H9 (cell line): ENCODE measurements around the gene C6orf47. TPM values are rescaled to one million over a fixed set of nuclear protein-coding genes. Genes with fewer than 3 reads are reported as not detected.

Source experiments
- DNase-seq: peaks from one replicate; pipeline ENCODE4 v3.0.0-alpha.2; 2017
- H2AFZ ChIP-seq: one replicate; pipeline ENCODE4 v1.6.1; 2013; ENCODE audit warnings: mild to moderate bottlenecking, low read length, control low read depth, moderate library complexity
- H2AK5ac ChIP-seq: 2 replicates; pipeline ENCODE4 v1.6.1; 2013; ENCODE audit warnings: low read length, control low read depth, mixed read lengths; ENCODE audit not compliant: insufficient read length
- H2BK120ac ChIP-seq: one replicate; pipeline ENCODE4 v1.6.1; 2013; ENCODE audit warnings: low read depth, mild to moderate bottlenecking, low read length, control low read depth, inconsistent platforms; ENCODE audit not compliant: poor library complexity, severe bottlenecking
- H2BK12ac ChIP-seq: 2 replicates; pipeline ENCODE4 v1.6.1; 2013; ENCODE audit warnings: low read length, control low read depth, mixed read lengths, low read depth; ENCODE audit not compliant: insufficient read length
- H2BK15ac ChIP-seq: 2 replicates; pipeline ENCODE4 v1.6.1; 2013; ENCODE audit warnings: low read depth, low read length, control low read depth
- H2BK20ac ChIP-seq: one replicate; pipeline ENCODE4 v1.6.1; 2013; ENCODE audit warnings: low read depth, mild to moderate bottlenecking, low read length, control low read depth, inconsistent platforms; ENCODE audit not compliant: poor library complexity, severe bottlenecking
- H2BK5ac ChIP-seq: 2 replicates; pipeline ENCODE4 v1.6.1; 2013; ENCODE audit warnings: low read length, control low read depth, mixed read lengths; ENCODE audit not compliant: insufficient read length
- H3K14ac ChIP-seq: 2 replicates; pipeline ENCODE4 v1.6.1; 2013; ENCODE audit warnings: low read length, control low read depth; ENCODE audit not compliant: insufficient read depth
- H3K18ac ChIP-seq: 2 replicates; pipeline ENCODE4 v1.6.1; 2013; ENCODE audit warnings: low read depth, mild to moderate bottlenecking, mixed read lengths, low read length, control low read depth; ENCODE audit not compliant: insufficient read length
- H3K23ac ChIP-seq: 2 replicates; pipeline ENCODE4 v1.6.1; 2013; ENCODE audit warnings: low read length, control low read depth, mixed read lengths, low read depth; ENCODE audit not compliant: insufficient read length
- H3K23me2 ChIP-seq: 2 replicates; pipeline ENCODE4 v1.6.1; 2013; ENCODE audit warnings: low read depth, mild to moderate bottlenecking, mixed read lengths, low read length, control low read depth; ENCODE audit not compliant: insufficient read length, poor library complexity, severe bottlenecking
- H3K27ac ChIP-seq: 2 replicates; pipeline ENCODE4 v1.5.1; 2013; ENCODE audit warnings: low read length, control low read depth, mixed read lengths, low read depth; ENCODE audit not compliant: insufficient read length
- H3K27me3 ChIP-seq: 2 replicates; pipeline ENCODE4 v1.6.1; 2013; ENCODE audit warnings: low read length, control low read depth, inconsistent platforms; ENCODE audit not compliant: insufficient read depth
- H3K4ac ChIP-seq: 2 replicates; pipeline ENCODE4 v1.6.1; 2013; ENCODE audit warnings: low read depth, mild to moderate bottlenecking, control low read depth, inconsistent platforms, low read length, moderate library complexity
- H3K4me1 ChIP-seq: 2 replicates; pipeline ENCODE4 v1.6.1; 2013; ENCODE audit warnings: low read length, control low read depth, inconsistent platforms; ENCODE audit not compliant: insufficient read depth
- H3K4me2 ChIP-seq: 2 replicates; pipeline ENCODE4 v1.6.1; 2013; ENCODE audit warnings: low read length, control low read depth, mixed read lengths; ENCODE audit not compliant: insufficient read length, insufficient read depth
- H3K56ac ChIP-seq: 2 replicates; pipeline ENCODE4 v1.6.1; 2013; ENCODE audit warnings: low read depth, mild to moderate bottlenecking, mixed read lengths, low read length, control low read depth; ENCODE audit not compliant: insufficient read length
- H3K79me1 ChIP-seq: 2 replicates; pipeline ENCODE4 v1.6.1; 2013; ENCODE audit warnings: low read depth, mild to moderate bottlenecking, moderate library complexity, low read length, control low read depth, inconsistent platforms; ENCODE audit not compliant: insufficient read depth, poor library complexity, severe bottlenecking
- H3K79me2 ChIP-seq: 2 replicates; pipeline ENCODE4 v1.6.1; 2013; ENCODE audit warnings: low read length, control low read depth, inconsistent platforms; ENCODE audit not compliant: insufficient read depth
- H3K9ac ChIP-seq: 2 replicates; pipeline ENCODE4 v1.6.1; 2013; ENCODE audit warnings: low read length, control low read depth, mixed read lengths; ENCODE audit not compliant: insufficient read length; ENCODE audit errors: extremely low read depth
- H3K9me3 ChIP-seq: one replicate; pipeline ENCODE4 v1.6.1; 2013; ENCODE audit warnings: low read depth, low read length, inconsistent platforms; ENCODE audit not compliant: control insufficient read depth
- H3T11ph ChIP-seq: one replicate; pipeline ENCODE4 v1.6.1; 2013; ENCODE audit warnings: mild to moderate bottlenecking, low read length, control low read depth, inconsistent platforms
- H4K20me1 ChIP-seq: one replicate; pipeline ENCODE4 v1.6.1; 2013; ENCODE audit not compliant: control insufficient read depth, insufficient read length, insufficient read depth
- H4K5ac ChIP-seq: 2 replicates; pipeline ENCODE4 v1.6.1; 2013; ENCODE audit warnings: low read depth, mild to moderate bottlenecking, mixed read lengths, low read length, control low read depth; ENCODE audit not compliant: insufficient read length
- H4K8ac ChIP-seq: replicated peaks from 2 replicates; pipeline ENCODE4 v1.6.1; 2013; ENCODE audit warnings: low read length, control low read depth, mixed read lengths, low read depth; ENCODE audit not compliant: insufficient read length
- H4K91ac ChIP-seq: 2 replicates; pipeline ENCODE4 v1.6.1; 2013; ENCODE audit warnings: low read depth, mild to moderate bottlenecking, moderate library complexity, mixed read lengths, low read length, control low read depth; ENCODE audit not compliant: insufficient read length
- H3K27ac Mint-ChIP-seq, 3 experiments: 2 replicates in 2 of 3; 3 replicates in 1 of 3; pipeline ENCODE4 v1.8.0; 2020 to 2021; ENCODE audit warnings: mixed read lengths in 3 of 3, mild to moderate bottlenecking in 1 of 3, moderate library complexity in 1 of 3
- H3K27me3 Mint-ChIP-seq: 2 replicates; pipeline ENCODE4 v1.8.0; 2021; ENCODE audit warnings: low read depth, mild to moderate bottlenecking, moderate library complexity, mixed read lengths
- H3K36me3 Mint-ChIP-seq, 3 experiments: 2 replicates in 2 of 3; 3 replicates in 1 of 3; pipeline ENCODE4 v1.8.0; 2020 to 2021; ENCODE audit warnings: low read depth in 3 of 3, mixed read lengths in 3 of 3; ENCODE audit not compliant: insufficient read depth in 1 of 3
- H3K4me1 Mint-ChIP-seq, 2 experiments: 2 replicates each; pipeline ENCODE4 v1.8.0; 2020; ENCODE audit warnings: mixed read lengths in 2 of 2
- H3K4me3 Mint-ChIP-seq, 2 experiments: 2 replicates in 1 of 2; 3 replicates in 1 of 2; pipeline ENCODE4 v1.8.0; 2020 to 2021; ENCODE audit warnings: mild to moderate bottlenecking in 2 of 2, mixed read lengths in 2 of 2, moderate library complexity in 1 of 2
- H3K9me3 Mint-ChIP-seq, 2 experiments: 2 replicates in 1 of 2; 3 replicates in 1 of 2; pipeline ENCODE4 v1.8.0; 2020; ENCODE audit warnings: mild to moderate bottlenecking in 2 of 2, mixed read lengths in 2 of 2, moderate library complexity in 1 of 2
- WGBS: extraction: QIAGEN DNeasy Blood & Tissue Kit; methylation state at CpG from one replicate; pipeline ENCODE4 v1.1.7; 2013; ENCODE audit warnings: missing lambda C conversion rate, low lambda C conversion rate, mixed read lengths; ENCODE audit not compliant: insufficient read length; ENCODE audit errors: extremely low coverage; 5-methylcytosine and 5-hydroxymethylcytosine counted together
- total RNA-seq: library from RNA; stranded (reverse); gene quantifications from 2 replicates; pipeline ENCODE4 v1.2.1, GENCODE V29; 2021
- TF ChIP-seq, protein P1 (sequence below): fragments of 200-600 bp; sonication (generic); conservative IDR thresholded peaks from 3 replicates; pipeline ENCODE4 v1.8.0; 2021; ENCODE audit warnings: antibody characterized with exemption, mild to moderate bottlenecking

Gene C6orf47
- total RNA-seq, 1 experiment from 2014 or later, result 19.0 TPM

DNA sequence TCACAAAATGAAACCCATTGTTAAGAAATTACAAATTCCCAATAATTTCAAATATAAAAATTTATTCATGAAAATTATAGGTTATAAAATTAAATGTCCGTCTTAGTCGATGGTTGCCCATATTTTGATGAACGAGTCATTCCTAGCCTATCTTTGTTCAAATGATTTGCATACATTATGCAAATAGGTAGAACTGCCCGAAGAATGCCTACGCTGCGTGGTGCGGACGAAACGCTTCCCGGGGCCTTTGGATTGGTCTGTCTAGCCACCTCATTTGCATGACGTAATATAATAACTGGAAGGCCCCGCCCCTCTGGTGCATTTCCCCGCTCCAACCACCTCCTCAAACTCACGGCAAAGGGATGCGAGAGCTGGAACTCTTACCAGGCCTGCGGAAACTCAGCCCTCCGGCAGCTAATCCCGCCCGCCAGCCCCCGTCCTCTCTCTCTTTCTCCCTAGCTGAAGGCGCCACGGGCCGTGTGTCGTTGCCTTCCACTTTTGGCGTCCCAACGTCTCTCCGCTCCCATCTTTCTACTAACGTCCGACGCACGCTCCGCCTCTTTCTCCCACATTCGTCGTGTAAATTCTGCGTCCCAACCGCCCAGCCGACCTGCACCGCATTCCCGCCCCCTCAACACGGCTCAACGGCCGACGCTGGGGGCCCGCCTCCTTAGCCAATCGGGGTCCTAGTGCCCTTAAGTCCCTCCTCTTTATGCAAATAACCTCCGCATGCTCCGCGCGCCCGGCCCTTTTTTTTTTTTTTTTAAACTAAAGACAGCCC, 40.6 kb downstream of the C6orf47 start:
- H3K4me2 ChIP-seq, result peak overlapping the region; percentile 31
- peak; percentile 99 for DNase-seq
- H3K23me2 ChIP-seq, result peaks cover 8% of the 10 kb centered on the region
- H3K56ac ChIP-seq, result no peak overlapping the region
- H4K91ac ChIP-seq, result no peak overlapping the region
- no peak overlapping the region for H2BK5ac ChIP-seq
- H4K5ac ChIP-seq, result no peak overlapping the region
- TF ChIP-seq, protein P1, sequence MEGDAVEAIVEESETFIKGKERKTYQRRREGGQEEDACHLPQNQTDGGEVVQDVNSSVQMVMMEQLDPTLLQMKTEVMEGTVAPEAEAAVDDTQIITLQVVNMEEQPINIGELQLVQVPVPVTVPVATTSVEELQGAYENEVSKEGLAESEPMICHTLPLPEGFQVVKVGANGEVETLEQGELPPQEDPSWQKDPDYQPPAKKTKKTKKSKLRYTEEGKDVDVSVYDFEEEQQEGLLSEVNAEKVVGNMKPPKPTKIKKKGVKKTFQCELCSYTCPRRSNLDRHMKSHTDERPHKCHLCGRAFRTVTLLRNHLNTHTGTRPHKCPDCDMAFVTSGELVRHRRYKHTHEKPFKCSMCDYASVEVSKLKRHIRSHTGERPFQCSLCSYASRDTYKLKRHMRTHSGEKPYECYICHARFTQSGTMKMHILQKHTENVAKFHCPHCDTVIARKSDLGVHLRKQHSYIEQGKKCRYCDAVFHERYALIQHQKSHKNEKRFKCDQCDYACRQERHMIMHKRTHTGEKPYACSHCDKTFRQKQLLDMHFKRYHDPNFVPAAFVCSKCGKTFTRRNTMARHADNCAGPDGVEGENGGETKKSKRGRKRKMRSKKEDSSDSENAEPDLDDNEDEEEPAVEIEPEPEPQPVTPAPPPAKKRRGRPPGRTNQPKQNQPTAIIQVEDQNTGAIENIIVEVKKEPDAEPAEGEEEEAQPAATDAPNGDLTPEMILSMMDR, result no peak
- peak overlapping the region; percentile 93 to 98 for H3K4me3 Mint-ChIP-seq
- H3K27me3 Mint-ChIP-seq, result no peaks in the 10 kb centered on the region
- no peaks in the 10 kb centered on the region for H3K9me3 ChIP-seq
- H3K27me3 ChIP-seq, result no peaks in the 10 kb centered on the region
- H2AFZ ChIP-seq, result no peak overlapping the region
- no CpG with 5 or more reads among the region's 50 CpGs for WGBS
- H3K27ac ChIP-seq, result peak overlapping the region; percentile 86
- H3K9ac ChIP-seq, result peak overlapping the region; percentile 74
- H2BK20ac ChIP-seq, result no peak overlapping the region
- no peaks in the 10 kb centered on the region; a peak in 1 of 5 replicates for H3K9me3 Mint-ChIP-seq
- H3K79me2 ChIP-seq, result peaks cover 20% of the 10 kb centered on the region
- H3K14ac ChIP-seq, result peak overlapping the region; percentile 95
- H2BK15ac ChIP-seq, result no peak overlapping the region
- peak overlapping the region; percentile 100 for H3K27ac Mint-ChIP-seq
- peak overlapping the region; percentile 58 for H2BK120ac ChIP-seq
- no peak overlapping the region for H2AK5ac ChIP-seq
- peak overlapping the region; percentile 90 for H3K18ac ChIP-seq
- H4K20me1 ChIP-seq, result no peaks in the 10 kb centered on the region
- peaks cover 35 to 39% (median 39%) of the 10 kb centered on the region in 3 experiments for H3K36me3 Mint-ChIP-seq
- peak overlapping the region; percentile 30 for H3T11ph ChIP-seq
- no peak overlapping the region for H4K8ac ChIP-seq
- H3K79me1 ChIP-seq, result peaks cover 2% of the 10 kb centered on the region
- peaks cover 29 to 34% of the 10 kb centered on the region in 2 experiments for H3K4me1 Mint-ChIP-seq
- peaks cover 14% of the 10 kb centered on the region for H3K4me1 ChIP-seq
- H3K23ac ChIP-seq, result no peak overlapping the region
- no peak overlapping the region for H2BK12ac ChIP-seq
- H3K4ac ChIP-seq, result no peak overlapping the region; the same call in 1 of the 2 replicates
